ENCODE results near the gene FBXW11. TPM values are rescaled to one million over a fixed set of nuclear protein-coding genes. Genes with fewer than 3 reads are reported as not detected.
"Not testable (repeated sequence)": the region's sequence is repeated elsewhere in the genome, so short reads cannot be mapped to it uniquely, and the experiment has no call there.

FBXW11 gene
- total RNA-seq, 1 experiment from 2014 or later, result 56.3 TPM

DNA sequence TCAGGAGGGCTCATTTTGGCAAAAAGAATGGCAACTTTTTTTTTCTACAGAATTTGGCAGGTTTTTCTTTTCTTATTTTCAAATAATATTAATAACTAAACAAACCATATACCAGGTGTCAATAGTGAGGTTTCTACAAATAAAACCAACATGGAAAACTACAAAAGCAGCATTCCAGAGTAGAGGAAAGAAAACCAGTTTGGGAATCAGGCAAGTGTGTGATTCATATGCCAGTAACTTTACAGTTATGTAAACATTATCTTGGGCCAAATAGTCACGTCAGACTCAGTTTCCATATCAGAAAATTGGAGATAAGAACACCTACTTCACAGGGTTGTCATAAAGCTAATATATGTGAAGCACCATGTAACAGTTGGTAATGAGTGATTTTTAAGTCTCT, 51.7 kb downstream of the FBXW11 start:
- DNase-seq (ENCODE audit: low spot score), result no peak

GRCh38 chr5:171953860-171954701, 52.4 kb downstream of the FBXW11 start:
- no peak for DNase-seq (ENCODE audit: low spot score)

GRCh38 chr5:171952021-171952420, 54.4 kb downstream of the FBXW11 start:
- no peak for DNase-seq (ENCODE audit: low spot score)

GRCh38 chr5:171951218-171951617, 55.2 kb downstream of the FBXW11 start:
- DNase-seq (ENCODE audit: low spot score), result no peak

- no peak for DNase-seq (ENCODE audit: low spot score)
These were observed 60.2 kb downstream of the FBXW11 start for GRCh38 chr5:171946000-171946781.

GRCh38 chr5:171945476-171945875, 61.0 kb downstream of the FBXW11 start:
- DNase-seq (ENCODE audit: low spot score), result no peak

DNA sequence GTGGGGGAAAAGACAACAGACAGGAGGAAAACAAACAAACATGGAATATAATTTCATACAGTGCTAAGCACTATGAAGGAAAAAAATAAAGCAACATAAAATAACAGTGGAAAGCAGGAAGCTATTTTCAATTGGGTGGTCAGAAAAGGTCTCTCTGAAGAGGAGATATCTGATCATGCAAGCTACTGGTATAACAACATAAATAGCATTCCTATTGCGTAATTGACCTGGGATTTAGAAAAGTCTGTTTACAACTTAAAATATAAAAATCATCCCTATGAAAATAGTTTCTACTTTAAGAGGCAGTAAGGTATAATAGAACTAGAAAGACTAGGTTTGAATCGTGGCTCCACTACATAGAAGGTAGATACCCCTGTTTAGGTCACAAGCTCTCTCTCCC, 61.4 kb downstream of the FBXW11 start:
- no peak for DNase-seq (ENCODE audit: low spot score)

GRCh38 chr5:171942112-171942516, 64.3 kb downstream of the FBXW11 start:
- DNase-seq (ENCODE audit: low spot score), result not testable (repeated sequence)

DNA sequence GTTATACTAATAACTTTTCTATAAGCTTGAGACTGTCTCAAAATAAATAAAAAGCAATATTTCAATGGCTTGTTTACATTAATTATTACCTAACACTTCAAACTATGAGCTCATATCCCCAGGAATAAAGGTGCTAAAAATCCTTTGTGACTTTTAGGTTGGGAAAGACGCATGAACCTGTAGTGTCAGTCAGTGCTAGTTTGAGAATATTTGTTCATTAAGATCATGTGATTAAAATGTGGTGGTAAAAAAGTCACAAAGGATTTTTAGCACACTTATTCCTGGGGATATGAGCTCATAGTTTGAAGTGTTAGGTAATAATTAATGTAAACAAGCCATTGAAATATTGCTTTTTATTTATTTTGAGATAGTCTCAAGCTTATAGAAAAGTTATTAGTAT, 64.8 kb downstream of the FBXW11 start:
- not testable (repeated sequence) for DNase-seq (ENCODE audit: low spot score)

GRCh38 chr5:171941275-171941674, 65.2 kb downstream of the FBXW11 start:
- DNase-seq (ENCODE audit: low spot score), result not testable (repeated sequence)

- no peak for DNase-seq (ENCODE audit: low spot score)
These were observed 66.5 kb downstream of the FBXW11 start for GRCh38 chr5:171939951-171940350.

GRCh38 chr5:171938358-171938757, 68.1 kb downstream of the FBXW11 start:
- no peak for DNase-seq (ENCODE audit: low spot score)

DNA sequence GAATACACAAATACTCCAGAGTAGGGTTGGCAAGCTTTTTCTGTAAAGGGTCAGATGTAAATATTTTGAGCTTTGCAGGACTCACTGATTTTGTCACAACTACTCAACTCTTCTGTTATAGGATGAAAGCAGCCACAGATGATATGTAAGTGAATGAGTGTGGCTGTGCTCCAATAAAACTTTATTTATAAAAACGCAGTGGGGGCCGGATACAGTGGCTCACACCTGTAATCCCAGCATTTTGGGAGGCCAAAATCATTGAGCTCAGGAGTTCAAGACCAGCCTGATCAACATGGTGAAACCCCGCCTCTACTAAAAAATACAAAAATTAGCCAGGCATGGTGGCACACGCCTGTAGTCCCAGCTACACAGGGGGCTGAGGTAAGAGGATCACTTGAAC, 69.1 kb downstream of the FBXW11 start:
- no peak for DNase-seq (ENCODE audit: low spot score)

DNA sequence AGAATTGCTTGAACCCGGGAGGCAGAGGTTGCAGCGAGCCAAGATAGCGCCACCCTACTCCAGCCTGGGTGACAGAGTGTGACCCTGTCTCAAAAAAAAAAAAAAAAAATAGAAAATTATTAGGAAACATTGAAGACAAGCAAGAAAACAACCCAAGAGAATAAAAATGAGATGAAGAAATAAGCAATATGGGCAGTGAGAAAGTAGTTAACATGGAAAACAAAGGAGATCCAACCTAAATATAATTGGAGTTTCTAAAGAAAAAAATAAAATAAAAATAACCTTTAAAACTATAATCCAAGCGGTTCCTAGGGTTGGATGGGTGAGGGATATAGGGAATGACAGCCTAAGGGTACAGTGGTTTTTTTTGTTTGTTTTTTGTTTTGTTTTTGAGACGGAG, 71.9 kb downstream of the FBXW11 start:
- no peak for DNase-seq (ENCODE audit: low spot score)

DNA sequence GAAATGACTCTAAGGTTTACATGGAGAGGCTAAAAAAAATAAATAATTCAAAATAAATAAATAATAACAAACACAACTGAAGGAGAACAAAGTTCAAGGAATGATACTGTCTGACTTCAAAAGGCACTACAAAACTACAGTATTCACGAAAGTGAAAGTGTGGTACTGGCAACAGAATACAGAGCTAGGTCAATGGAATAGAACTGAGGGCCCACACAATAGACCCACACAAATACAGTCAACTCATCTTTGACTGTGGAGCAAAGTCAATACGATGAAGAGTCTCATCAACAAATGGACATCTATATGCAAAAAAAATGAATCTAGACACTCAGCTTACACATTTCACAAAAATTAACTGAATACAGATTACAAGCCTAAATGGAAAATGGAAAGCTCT, 75.3 kb downstream of the FBXW11 start:
- DNase-seq (ENCODE audit: low spot score), result no peak

- no peak for DNase-seq (ENCODE audit: low spot score)
These were observed 79.0 kb downstream of the FBXW11 start for GRCh38 chr5:171927345-171927941.

DNA sequence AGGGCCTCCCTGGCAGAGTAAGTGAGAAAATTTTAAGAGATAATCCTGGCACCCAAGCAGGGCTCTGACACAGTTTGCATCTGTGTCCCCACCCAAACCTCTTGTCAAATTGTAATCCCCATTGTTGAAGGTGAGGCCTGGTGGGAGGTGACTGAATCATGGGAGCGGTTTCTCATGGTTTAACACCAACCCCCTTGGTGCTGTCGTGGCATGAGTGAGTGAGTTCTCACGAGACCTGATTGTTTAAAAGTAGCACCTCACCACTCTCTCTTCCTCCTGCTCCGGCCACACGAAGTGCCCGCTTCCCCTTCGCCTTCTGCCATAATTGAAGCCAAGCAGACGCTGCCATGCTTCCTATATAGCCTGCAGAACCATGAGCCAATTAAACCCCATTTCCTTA, 80.1 kb downstream of the FBXW11 start:
- no peak for DNase-seq (ENCODE audit: low spot score)

DNA sequence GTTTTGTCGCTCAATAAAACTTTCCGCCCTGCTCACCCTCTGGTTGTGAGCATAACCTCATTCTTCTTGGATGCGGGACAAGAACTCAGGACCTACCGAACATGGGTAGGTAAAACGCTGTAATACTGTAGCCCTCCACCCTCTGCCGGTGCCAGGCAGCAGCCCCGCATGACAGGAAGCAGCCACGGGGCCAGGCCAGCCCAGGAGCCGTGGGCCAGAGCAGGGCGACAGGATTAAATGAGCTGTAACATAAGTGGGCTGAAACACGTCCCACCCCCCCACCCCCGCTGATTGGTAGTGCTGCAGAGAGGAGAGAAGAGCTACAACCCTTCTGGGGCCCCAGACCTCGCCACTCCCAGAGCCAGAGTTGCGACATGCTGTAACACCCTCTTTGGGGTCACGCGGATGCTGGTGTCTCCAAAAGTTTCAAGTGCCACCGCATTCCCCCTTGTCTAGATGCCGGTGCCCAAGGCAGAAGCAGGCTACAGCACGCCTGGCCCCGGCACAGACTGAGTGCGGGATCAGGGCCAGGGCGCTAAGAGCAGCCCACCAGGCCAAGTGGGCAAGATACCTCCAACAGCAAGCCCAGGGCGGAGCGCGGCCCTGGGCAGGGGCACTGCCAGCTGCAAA, 81.8 kb downstream of the FBXW11 start:
- DNase-seq (ENCODE audit: low spot score), result no peak

DNA sequence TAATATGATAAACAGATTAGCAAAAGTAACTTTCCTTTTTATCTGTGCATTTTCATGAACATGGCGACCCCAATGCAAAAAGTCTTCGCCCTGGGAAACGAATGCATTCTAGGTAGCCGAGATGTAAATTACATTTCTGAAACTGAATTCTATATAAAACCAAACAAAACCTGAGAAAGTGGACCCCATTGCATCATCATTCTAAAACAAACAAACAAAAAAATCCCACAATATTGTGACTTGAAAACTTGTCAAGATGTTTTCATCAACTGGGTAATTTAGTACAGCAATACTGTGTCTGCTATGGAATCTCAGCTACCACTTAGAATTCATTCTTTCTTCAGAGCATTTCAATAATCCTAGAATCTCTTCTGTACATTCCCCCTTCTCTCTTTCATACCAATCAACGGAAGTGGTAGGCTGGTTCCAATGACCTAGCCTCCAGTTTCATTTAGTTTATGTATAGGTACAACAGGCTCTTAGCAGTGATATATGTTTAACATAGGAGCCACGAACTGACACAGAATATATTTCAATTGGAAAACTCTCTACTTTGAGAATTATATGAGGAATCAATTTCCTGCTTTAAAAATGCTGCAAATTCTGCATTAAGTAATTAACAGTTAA, 85.6 kb downstream of the FBXW11 start:
- no peak for DNase-seq (ENCODE audit: low spot score)

- not testable (repeated sequence) for DNase-seq (ENCODE audit: low spot score)
These were observed 90.7 kb downstream of the FBXW11 start for GRCh38 chr5:171915700-171916099.

GRCh38 chr5:171914726-171915338, 91.6 kb downstream of the FBXW11 start:
- DNase-seq (ENCODE audit: low spot score), result no peak
